GM21737 (cell line): ENCODE results near the gene EFL1.

ENCODE experiments used
- ATAC-seq: cut with Tn5 transposase; IDR thresholded peaks from one replicate; pipeline ENCODE4 v1.9.1; 2021; ENCODE audit warnings: mild to moderate bottlenecking, moderate library complexity; ENCODE audit not compliant: unreplicated experiment

The EFL1 gene

GRCh38 chr15:82128401-82129148 lies 134.0 kb downstream of the EFL1 start:
- ATAC-seq: no peak

DNA sequence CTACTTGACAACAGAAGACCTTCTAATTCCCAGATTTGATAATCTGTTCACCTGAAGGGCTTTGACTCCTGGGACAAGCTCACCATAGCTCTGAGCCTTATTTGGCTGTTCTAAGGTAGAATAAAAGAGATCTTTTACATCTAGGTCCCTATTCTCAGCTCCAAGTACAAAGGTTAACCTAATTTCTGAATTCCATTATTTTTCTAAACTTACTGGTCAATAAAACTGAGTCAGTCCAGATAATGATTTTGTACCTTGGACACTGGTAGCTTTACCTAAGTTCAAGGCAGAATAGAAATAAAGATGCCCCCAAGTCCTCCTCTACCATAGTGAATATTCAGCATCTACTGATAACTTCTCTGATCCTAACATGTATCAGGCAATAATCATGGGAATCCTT lies 135.0 kb downstream of the EFL1 start:
- no peak for ATAC-seq

- ATAC-seq: no peak
These were observed 136.2 kb downstream of the EFL1 start for GRCh38 chr15:82126346-82126745.

DNA sequence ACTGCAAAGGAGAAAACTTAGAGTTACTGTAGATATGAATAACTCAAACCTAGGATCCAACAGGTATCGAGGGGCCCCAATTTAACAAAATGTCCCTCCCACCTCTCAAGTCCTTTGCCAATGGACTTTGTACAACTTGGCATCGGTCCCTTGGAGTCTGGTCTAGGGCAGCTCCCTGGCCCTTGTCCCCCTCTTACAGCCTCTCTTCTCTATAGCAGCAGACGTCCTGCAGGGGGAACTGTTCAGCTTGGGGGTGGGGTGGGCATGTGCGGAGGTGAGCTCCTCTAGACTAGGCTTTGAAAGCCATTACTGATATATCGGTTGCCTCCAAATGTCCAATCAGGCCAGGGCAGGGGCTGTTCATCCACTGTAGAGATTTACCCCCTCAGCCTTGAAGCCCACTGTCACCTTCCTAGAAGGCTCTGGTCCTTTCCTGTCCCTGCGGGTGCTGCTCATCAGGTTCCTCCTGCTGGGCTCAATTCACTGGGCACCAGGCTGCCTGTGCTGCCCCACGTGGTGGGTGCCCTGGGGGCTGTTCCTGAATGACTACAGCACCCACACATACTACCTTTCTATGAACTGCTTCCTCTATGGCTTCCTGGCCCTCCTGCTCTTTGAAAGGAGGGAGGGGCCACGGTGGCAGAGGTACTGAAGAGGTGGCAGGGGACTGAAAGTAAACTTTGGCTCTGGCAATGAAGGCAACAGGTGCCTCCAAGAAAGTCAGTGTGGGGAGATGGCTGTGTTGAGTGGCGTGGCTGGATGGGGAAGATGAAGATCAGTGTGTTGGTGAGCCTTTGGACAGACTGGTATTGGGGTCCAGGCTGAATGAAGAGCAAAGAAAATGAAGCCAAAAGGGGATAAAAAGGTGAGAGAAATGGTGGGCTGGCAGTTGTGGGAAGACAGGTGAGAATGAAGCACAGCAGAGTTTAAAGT lies 137.9 kb downstream of the EFL1 start:
- no peak for ATAC-seq

- no peak for ATAC-seq
These were observed 139.7 kb downstream of the EFL1 start for GRCh38 chr15:82122746-82123400.

- ATAC-seq: no peak
These were observed 144.5 kb downstream of the EFL1 start for GRCh38 chr15:82118040-82118439.

DNA sequence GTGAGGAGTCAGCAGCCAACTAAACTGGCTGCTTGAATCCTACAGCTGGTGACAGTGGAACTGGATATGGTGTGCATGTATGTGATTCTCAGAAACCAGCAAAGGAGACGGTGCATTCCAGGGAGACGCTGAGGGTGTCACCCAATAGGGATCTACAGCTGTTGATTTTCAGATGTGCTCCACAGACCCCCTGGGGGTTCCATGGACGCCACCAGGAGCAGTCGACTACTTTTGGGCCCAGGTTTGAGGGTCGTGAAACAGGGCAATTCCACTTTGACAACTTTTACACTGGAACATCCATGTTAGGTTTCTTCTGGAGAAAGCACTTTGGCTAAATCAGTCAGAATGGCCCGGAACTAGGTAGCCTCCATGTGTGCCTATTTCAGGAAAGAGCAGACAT lies 145.2 kb downstream of the EFL1 start:
- no peak for ATAC-seq

- ATAC-seq: no peak
These were observed 147.9 kb downstream of the EFL1 start for GRCh38 chr15:82114660-82115059.

GRCh38 chr15:82113106-82113715 lies 149.3 kb downstream of the EFL1 start:
- ATAC-seq: no peak

- ATAC-seq: no peak
These were observed 150.6 kb downstream of the EFL1 start for GRCh38 chr15:82111918-82112317.

GRCh38 chr15:82110144-82110543 lies 152.4 kb downstream of the EFL1 start:
- ATAC-seq: no peak

- ATAC-seq: no peak
These were observed 153.9 kb downstream of the EFL1 start for GRCh38 chr15:82108489-82109078.

DNA sequence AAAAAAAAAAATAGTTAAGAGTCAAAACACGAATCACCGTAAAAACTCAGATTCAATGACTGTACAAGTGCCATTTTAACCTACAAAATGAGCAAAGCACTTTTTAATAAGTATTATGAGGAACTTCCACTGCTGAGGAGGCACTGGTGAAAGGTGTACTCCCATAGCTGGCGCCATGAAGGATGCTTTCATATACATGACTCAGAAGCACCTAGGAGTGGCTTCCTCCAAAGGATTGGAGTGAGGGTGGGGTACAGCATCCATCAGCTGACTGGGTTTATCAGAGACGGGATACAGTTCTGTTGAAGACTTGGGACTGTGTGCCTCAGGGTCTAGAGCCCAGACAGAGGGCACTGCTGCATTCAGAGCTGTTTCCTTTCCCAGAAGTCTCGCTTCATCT lies 155.9 kb downstream of the EFL1 start:
- no peak for ATAC-seq

- ATAC-seq: no peak
These were observed 156.9 kb downstream of the EFL1 start for GRCh38 chr15:82105451-82106215.

GRCh38 chr15:82103468-82103867 lies 159.1 kb downstream of the EFL1 start:
- ATAC-seq: no peak

- no peak for ATAC-seq
These were observed 162.2 kb downstream of the EFL1 start for GRCh38 chr15:82100111-82100929.

- ATAC-seq: no peak
These were observed 163.9 kb downstream of the EFL1 start for GRCh38 chr15:82098674-82099073.

- no peak for ATAC-seq
These were observed 166.7 kb downstream of the EFL1 start for GRCh38 chr15:82095803-82096202.

- no peak for ATAC-seq
These were observed 168.7 kb downstream of the EFL1 start for GRCh38 chr15:82093774-82094211.
